ENCODE data around the gene ZNF407. TPM values are rescaled to one million over a fixed set of nuclear protein-coding genes. Genes with fewer than 3 reads are reported as not detected.

The ZNF407 gene
- total RNA-seq, 5 donors from 2014 or later (not counting 1 experiment from before 2014, with no cell fraction given): 22.9 to 37.4 (median 24.4) TPM

DNA sequence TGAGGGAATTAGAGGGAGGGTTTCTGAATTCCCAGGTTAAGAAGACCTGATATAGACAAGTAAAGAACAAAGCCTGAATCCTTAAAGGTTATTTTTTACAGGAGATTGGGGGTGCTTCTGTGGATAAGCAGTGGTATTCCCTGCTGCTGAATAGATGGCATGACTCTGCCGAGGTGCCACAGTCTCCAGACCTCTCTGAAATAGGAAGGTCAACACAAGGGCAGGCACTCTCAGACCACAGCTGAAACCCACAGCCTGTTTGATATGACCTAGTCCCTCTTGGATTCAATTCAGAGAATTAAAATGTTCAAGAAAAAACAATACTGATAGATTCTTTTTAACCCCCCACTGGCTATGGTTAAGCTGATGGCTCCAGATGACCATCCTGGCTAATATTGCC is 351.9 kb downstream of the ZNF407 start:
- Mint-ChIP-seq H3K9me3 (no peaks in the 10 kb centered on the region), H3K27me3 (no peaks in the 10 kb centered on the region), H3K4me3 (peak overlapping the region in 1 of 3 donors; percentile 71), H3K4me1 (peaks cover 25 to 35% (median 29%) of the 10 kb centered on the region in 3 donors), H3K36me3 (peaks cover 13% of the 10 kb centered on the region), H3K27ac (peak overlapping the region; percentile 87)
- no peak for ATAC-seq (replicated peaks in 1 of 4)
- Histone ChIP-seq H3K9me3 (no peaks in the 10 kb centered on the region), H3K4me1 (ENCODE audit: control insufficient read depth in 1 of 2, extremely low read depth in 1 of 2, insufficient read depth in 2 of 2, low read length in 2 of 2) (peaks cover 10 to 24% of the 10 kb centered on the region in 2 experiments), H3K27ac (ENCODE audit: low read length) (no peak overlapping the region), H3K4me3 (ENCODE audit: control insufficient read depth in 1 of 2, extremely low read depth in 1 of 2, low read length in 1 of 2) (no peak overlapping the region), H3K27me3 (replicated peaks in 1 of 2; ENCODE audit: control insufficient read depth in 2 of 2, extremely low read depth in 1 of 2, insufficient read depth in 2 of 2, low read length in 1 of 2) (no peaks in the 10 kb centered on the region), H3K36me3 (ENCODE audit: control insufficient read depth in 2 of 2, extremely low read depth in 1 of 2, insufficient read depth in 1 of 2, low read length in 1 of 2) (no peaks in the 10 kb centered on the region)
- POLR2A ChIA-PET: no interaction called here
- WGBS (ENCODE audit: insufficient coverage): 50% methylated on average over 1 of the region's 1 CpG
- CTCF ChIA-PET: no interaction called here
- DNase-seq: no peak

DNA sequence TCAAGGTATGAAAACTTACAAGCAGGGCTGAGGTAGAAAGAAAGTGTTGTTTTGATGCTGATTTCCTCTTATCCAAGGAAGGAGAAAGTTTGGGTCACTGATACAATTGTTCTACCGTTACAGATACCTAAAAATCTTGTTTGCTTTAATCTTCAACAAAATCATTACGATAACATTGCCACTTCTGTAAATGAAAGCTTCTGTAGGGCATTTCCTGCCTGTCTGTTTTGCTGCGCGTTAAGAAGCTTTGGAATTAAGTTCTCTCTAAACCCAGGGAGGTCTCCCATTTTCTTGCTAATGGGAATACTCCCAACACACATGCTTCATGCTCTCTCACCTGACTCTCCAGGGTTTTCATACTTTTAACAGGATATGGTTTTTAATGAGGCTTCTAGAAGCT is 352.8 kb downstream of the ZNF407 start:
- H3K9me3 ChIP-seq: no peaks in the 10 kb centered on the region
- Mint-ChIP-seq H3K27me3 (no peaks in the 10 kb centered on the region), H3K27ac (peak overlapping the region; percentile 87), H3K36me3 (peaks cover 9% of the 10 kb centered on the region), H3K4me1 (peaks cover 25 to 35% (median 29%) of the 10 kb centered on the region in 3 donors), H3K4me3 (peak overlapping the region; percentile 48 to 71 (median 57)), H3K9me3 (no peaks in the 10 kb centered on the region)
- peaks cover 10 to 24% of the 10 kb centered on the region in 2 experiments for H3K4me1 ChIP-seq (ENCODE audit: control insufficient read depth in 1 of 2, extremely low read depth in 1 of 2, insufficient read depth in 2 of 2, low read length in 2 of 2)
- DNase-seq (peak in 1 of 35 experiments; percentile 29), ATAC-seq (replicated peaks in 1 of 4) (peak; percentile 27 to 57 (median 32))
- H3K27me3 ChIP-seq (replicated peaks in 1 of 2; ENCODE audit: control insufficient read depth in 2 of 2, extremely low read depth in 1 of 2, insufficient read depth in 2 of 2, low read length in 1 of 2): no peaks in the 10 kb centered on the region
- H3K36me3 ChIP-seq (ENCODE audit: control insufficient read depth in 2 of 2, extremely low read depth in 1 of 2, insufficient read depth in 1 of 2, low read length in 1 of 2): no peaks in the 10 kb centered on the region
- ChIA-PET CTCF (interaction anchor here in 1 of 2 donors (0.8 kb wide), 1 partner anchor 300 kb away, joined by 3 read pairs; no protein-coding TSS in a partner anchor), POLR2A (interaction anchor here in 1 of 2 donors (0.7 kb wide), 1 partner anchor 446 kb away, joined by 3 read pairs; no protein-coding TSS in a partner anchor)
- no peak overlapping the region for H3K4me3 ChIP-seq (ENCODE audit: control insufficient read depth in 1 of 2, extremely low read depth in 1 of 2, low read length in 1 of 2)
- no CpG with 5 or more reads among the region's 4 CpGs for WGBS (ENCODE audit: insufficient coverage)
- H3K27ac ChIP-seq (ENCODE audit: low read length): peak overlapping the region; percentile 37

DNA sequence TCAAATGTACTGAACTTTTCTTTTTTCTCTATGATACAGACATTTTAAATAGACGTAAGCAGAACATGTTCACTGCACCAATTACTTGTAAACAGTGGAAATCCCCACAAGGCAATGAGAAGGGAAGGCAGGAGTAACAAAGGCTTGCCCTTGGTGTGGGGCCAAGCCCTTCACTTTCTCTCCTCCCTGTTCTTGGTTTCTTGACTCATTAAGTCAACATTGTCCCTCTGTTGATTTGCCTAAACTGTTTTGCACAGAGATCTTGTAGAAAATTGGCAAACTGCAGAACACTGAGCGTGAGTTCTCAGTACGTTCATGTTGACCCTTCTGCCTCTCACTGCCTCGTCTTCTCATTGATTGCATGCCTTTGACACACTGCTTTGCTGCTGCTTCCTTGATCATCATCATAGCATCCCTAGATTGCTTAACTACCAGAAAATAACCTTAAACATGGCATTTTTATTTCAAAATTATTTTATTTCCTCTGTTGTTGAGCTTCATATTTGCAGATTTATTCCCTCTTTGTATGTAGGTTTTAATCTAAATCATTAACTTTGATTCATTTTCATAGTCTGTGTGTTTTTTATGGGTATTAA is 353.6 kb downstream of the ZNF407 start:
- ChIA-PET POLR2A (no interaction called here), CTCF (no interaction called here)
- Histone ChIP-seq H3K27me3 (replicated peaks in 1 of 2; ENCODE audit: control insufficient read depth in 2 of 2, extremely low read depth in 1 of 2, insufficient read depth in 2 of 2, low read length in 1 of 2) (no peaks in the 10 kb centered on the region), H3K4me1 (ENCODE audit: control insufficient read depth in 1 of 2, extremely low read depth in 1 of 2, insufficient read depth in 2 of 2, low read length in 2 of 2) (peaks cover 10 to 21% of the 10 kb centered on the region in 2 experiments), H3K9me3 (no peaks in the 10 kb centered on the region), H3K36me3 (ENCODE audit: control insufficient read depth in 2 of 2, extremely low read depth in 1 of 2, insufficient read depth in 1 of 2, low read length in 1 of 2) (no peaks in the 10 kb centered on the region), H3K4me3 (ENCODE audit: control insufficient read depth in 1 of 2, extremely low read depth in 1 of 2, low read length in 1 of 2) (no peak overlapping the region), H3K27ac (ENCODE audit: low read length) (peak overlapping the region; percentile 37)
- peak overlapping the region; percentile 87 for H3K27ac Mint-ChIP-seq
- peaks cover 9% of the 10 kb centered on the region for H3K36me3 Mint-ChIP-seq
- no peaks in the 10 kb centered on the region for H3K27me3 Mint-ChIP-seq
- ATAC-seq (replicated peaks in 1 of 4) (peak; percentile 54 to 99 (median 68)), DNase-seq (peak in 28 of 35 experiments; percentile 11 to 74 (median 24))
- 81% methylated on average over 3 of the region's 4 CpGs for WGBS (ENCODE audit: insufficient coverage)
- peak overlapping the region; percentile 48 to 71 (median 57) for H3K4me3 Mint-ChIP-seq
- H3K4me1 Mint-ChIP-seq: peaks cover 25 to 35% (median 29%) of the 10 kb centered on the region in 3 donors
- no peaks in the 10 kb centered on the region for H3K9me3 Mint-ChIP-seq

DNA sequence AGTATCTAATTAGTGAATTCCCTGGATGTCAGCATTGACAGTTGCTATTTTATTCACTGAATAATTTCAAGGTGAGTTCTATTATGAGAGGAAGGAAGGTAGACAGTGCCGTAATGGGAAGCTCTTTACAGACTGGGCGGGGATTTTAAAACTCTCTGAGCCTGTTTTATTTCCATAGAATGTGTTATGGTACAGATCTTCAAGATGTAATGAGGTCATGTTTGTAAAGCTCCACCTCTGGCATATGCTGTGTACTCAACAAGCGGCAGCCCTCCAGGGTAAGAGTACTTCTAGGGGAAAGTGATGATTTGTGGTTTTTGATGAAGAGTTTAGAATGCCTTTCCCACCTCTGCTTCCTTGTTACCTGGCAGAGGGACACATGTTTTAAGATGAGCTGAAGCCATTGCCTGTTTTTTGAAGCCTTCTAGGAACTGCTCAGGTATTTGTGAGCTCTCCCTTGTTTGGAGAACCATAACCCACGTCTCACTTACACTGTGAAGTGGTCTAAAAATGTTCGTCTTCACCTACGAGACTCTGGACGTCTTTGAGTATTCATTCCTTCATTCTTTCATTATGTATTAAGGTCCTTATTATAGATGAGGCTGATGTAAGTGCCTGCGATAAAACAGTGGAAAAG is 360.0 kb downstream of the ZNF407 start:
- CTCF ChIA-PET: interaction anchor here (0.6 to 0.7 kb wide), 2 partner anchors 204 to 256 kb away, joined by 3 read pairs; no protein-coding TSS in a partner anchor
- Mint-ChIP-seq H3K27ac (no peak overlapping the region), H3K4me3 (no peak overlapping the region), H3K36me3 (peaks cover 38% of the 10 kb centered on the region), H3K27me3 (no peaks in the 10 kb centered on the region), H3K9me3 (no peaks in the 10 kb centered on the region), H3K4me1 (no peaks in the 10 kb centered on the region)
- no peak for DNase-seq
- Histone ChIP-seq H3K36me3 (ENCODE audit: control insufficient read depth in 2 of 2, extremely low read depth in 1 of 2, insufficient read depth in 1 of 2, low read length in 1 of 2) (peaks cover 0 to 5% of the 10 kb centered on the region in 2 donors), H3K4me3 (ENCODE audit: control insufficient read depth in 1 of 2, extremely low read depth in 1 of 2, low read length in 1 of 2) (no peak overlapping the region), H3K4me1 (ENCODE audit: control insufficient read depth in 1 of 2, extremely low read depth in 1 of 2, insufficient read depth in 2 of 2, low read length in 2 of 2) (no peaks in the 10 kb centered on the region), H3K27me3 (replicated peaks in 1 of 2; ENCODE audit: control insufficient read depth in 2 of 2, extremely low read depth in 1 of 2, insufficient read depth in 2 of 2, low read length in 1 of 2) (no peaks in the 10 kb centered on the region), H3K27ac (ENCODE audit: low read length) (no peak overlapping the region), H3K9me3 (no peaks in the 10 kb centered on the region)
- no peak for ATAC-seq (replicated peaks in 1 of 4)
- POLR2A ChIA-PET: no interaction called here
- 100% methylated on average over 3 of the region's 8 CpGs for WGBS (ENCODE audit: insufficient coverage)

DNA sequence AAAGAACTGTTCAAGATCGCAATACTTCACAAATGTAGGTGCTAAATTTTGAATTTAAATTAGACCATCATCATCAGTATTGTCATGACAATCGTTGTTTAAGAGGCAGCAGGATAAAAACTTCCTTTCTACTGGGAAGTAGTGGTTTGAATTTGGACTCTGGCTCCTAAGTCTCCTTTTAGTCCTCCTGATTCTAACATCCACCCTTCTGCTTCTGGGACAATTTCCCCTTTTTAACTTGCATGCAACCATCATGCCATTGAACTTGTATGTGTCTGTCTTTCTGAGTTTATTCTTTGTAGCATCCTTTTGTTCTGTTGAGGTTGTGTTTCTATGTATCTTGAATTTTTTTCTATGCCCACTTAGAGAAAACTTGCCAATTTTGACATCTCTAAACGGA is 361.5 kb downstream of the ZNF407 start:
- H3K27ac Mint-ChIP-seq: no peak overlapping the region
- no peaks in the 10 kb centered on the region for H3K4me1 ChIP-seq (ENCODE audit: control insufficient read depth in 1 of 2, extremely low read depth in 1 of 2, insufficient read depth in 2 of 2, low read length in 2 of 2)
- no peaks in the 10 kb centered on the region for H3K9me3 Mint-ChIP-seq
- H3K36me3 ChIP-seq (ENCODE audit: control insufficient read depth in 2 of 2, extremely low read depth in 1 of 2, insufficient read depth in 1 of 2, low read length in 1 of 2): peaks cover 0 to 5% of the 10 kb centered on the region in 2 donors
- ChIA-PET POLR2A (no interaction called here), CTCF (no interaction called here)
- H3K27ac ChIP-seq (ENCODE audit: low read length): no peak overlapping the region
- H3K4me3 ChIP-seq (ENCODE audit: control insufficient read depth in 1 of 2, extremely low read depth in 1 of 2, low read length in 1 of 2): no peak overlapping the region
- ATAC-seq (replicated peaks in 1 of 4) (no peak), DNase-seq (no peak)
- H3K4me3 Mint-ChIP-seq: no peak overlapping the region
- peaks cover 0 to 3% (median 0%) of the 10 kb centered on the region in 3 donors for H3K4me1 Mint-ChIP-seq
- no peaks in the 10 kb centered on the region for H3K27me3 ChIP-seq (replicated peaks in 1 of 2; ENCODE audit: control insufficient read depth in 2 of 2, extremely low read depth in 1 of 2, insufficient read depth in 2 of 2, low read length in 1 of 2)
- H3K36me3 Mint-ChIP-seq: peaks cover 34% of the 10 kb centered on the region
- H3K27me3 Mint-ChIP-seq: no peaks in the 10 kb centered on the region
- WGBS (ENCODE audit: insufficient coverage): 100% methylated on average over 1 of the region's 3 CpGs
- H3K9me3 ChIP-seq: no peaks in the 10 kb centered on the region

DNA sequence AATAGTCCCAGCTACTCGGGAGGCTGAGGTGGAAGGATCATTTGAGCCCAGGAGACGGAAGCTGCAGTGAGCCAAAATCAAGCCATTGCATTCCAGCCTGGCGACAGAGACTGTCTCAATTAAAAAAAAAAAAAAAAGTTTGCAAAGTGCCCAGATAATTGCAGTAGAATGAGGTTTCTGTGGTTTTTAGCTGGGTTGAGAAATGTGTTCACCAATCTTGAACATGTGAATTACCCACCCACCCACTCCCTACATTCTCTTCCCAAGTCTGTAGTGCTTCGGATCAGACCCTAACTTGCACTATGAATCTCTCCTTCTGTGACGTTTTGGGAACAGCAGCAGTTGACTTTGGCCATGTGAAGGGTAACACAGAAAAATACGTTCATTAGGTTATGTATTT is 363.9 kb downstream of the ZNF407 start:
- no peak overlapping the region for H3K27ac Mint-ChIP-seq

More for the DNA sequence above, 363.9 kb downstream of the ZNF407 start:
- ATAC-seq (replicated peaks in 1 of 4) (no peak), DNase-seq (no peak)
- WGBS (ENCODE audit: insufficient coverage): 100% methylated on average over 1 of the region's 6 CpGs
- Histone ChIP-seq H3K9me3 (no peaks in the 10 kb centered on the region), H3K4me1 (ENCODE audit: control insufficient read depth in 1 of 2, extremely low read depth in 1 of 2, insufficient read depth in 2 of 2, low read length in 2 of 2) (no peaks in the 10 kb centered on the region), H3K4me3 (ENCODE audit: control insufficient read depth in 1 of 2, extremely low read depth in 1 of 2, low read length in 1 of 2) (no peak overlapping the region), H3K27ac (ENCODE audit: low read length) (no peak overlapping the region), H3K27me3 (replicated peaks in 1 of 2; ENCODE audit: control insufficient read depth in 2 of 2, extremely low read depth in 1 of 2, insufficient read depth in 2 of 2, low read length in 1 of 2) (no peaks in the 10 kb centered on the region), H3K36me3 (ENCODE audit: control insufficient read depth in 2 of 2, extremely low read depth in 1 of 2, insufficient read depth in 1 of 2, low read length in 1 of 2) (peaks cover 0 to 5% of the 10 kb centered on the region in 2 donors)
- peaks cover 0 to 3% (median 0%) of the 10 kb centered on the region in 3 donors for H3K4me1 Mint-ChIP-seq
- H3K4me3 Mint-ChIP-seq: no peak overlapping the region
- peaks cover 50% of the 10 kb centered on the region for H3K36me3 Mint-ChIP-seq
- ChIA-PET POLR2A (no interaction called here), CTCF (interaction anchor here (0.7 kb wide), 2 partner anchors 36 to 759 kb away, joined by 5 read pairs; no protein-coding TSS in a partner anchor)
- H3K27me3 Mint-ChIP-seq: no peaks in the 10 kb centered on the region
- H3K9me3 Mint-ChIP-seq: peaks cover 0 to 11% (median 0%) of the 10 kb centered on the region in 3 donors
